ENCODE results near the gene C1orf56.
A peak's percentile ranks its signal among the peaks of the same experiment; 100 is the strongest.
"Not testable (repeated sequence)": the region's sequence is repeated elsewhere in the genome, so short reads cannot be mapped to it uniquely, and the experiment has no call there.

The C1orf56 gene

GRCh38 chr1:151065089-151065645 is 17.6 kb downstream of the C1orf56 start:
- no peak for DNase-seq

- DNase-seq, result no peak
These were observed 19.6 kb downstream of the C1orf56 start for GRCh38 chr1:151067185-151067584.

- DNase-seq, result no peak
These were observed 21.5 kb downstream of the C1orf56 start for GRCh38 chr1:151069103-151069486.

GRCh38 chr1:151070474-151071276 is 23.1 kb downstream of the C1orf56 start, which contains the start of gene GABPB2:
Gene GABPB2, plus strand, starts transcription at chr1:151070761. Its CDS starts 17,429 bp downstream, at chr1:151088190.
- peak; percentile 94 for DNase-seq

- no peak for DNase-seq
These were observed 24.7 kb downstream of the C1orf56 start for GRCh38 chr1:151072224-151072623.

DNA sequence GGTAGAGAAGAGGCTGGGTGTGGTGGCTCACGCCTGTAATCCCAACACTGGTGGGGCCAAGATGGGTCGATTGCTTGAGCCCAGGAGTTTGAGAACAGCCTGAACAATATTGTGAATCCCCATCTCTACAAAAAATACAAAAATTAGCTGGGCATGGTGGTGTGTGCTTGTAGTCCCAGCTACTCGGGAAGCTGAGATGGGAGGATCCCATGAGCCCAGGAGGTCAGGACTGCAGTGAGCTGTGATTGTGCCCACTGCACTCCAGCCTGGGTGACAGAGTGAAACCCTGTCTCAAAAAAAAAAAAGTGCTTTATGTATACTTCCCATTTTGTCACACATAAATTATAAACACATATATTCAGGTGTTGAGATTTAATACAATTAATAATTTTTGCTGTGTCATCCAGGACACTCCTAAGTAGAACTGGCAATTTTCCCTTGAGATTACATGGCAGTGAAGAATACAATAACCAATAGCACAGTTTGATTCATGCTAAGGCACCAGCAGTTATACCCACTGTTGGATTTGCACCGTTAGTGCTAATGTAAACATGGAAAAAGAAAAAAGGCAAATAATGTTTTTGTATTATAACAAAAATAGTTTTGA is 38.5 kb downstream of the C1orf56 start:
- DNase-seq, result no peak

- DNase-seq, result not testable (repeated sequence)
These were observed 49.9 kb downstream of the C1orf56 start for GRCh38 chr1:151097426-151097825.

DNA sequence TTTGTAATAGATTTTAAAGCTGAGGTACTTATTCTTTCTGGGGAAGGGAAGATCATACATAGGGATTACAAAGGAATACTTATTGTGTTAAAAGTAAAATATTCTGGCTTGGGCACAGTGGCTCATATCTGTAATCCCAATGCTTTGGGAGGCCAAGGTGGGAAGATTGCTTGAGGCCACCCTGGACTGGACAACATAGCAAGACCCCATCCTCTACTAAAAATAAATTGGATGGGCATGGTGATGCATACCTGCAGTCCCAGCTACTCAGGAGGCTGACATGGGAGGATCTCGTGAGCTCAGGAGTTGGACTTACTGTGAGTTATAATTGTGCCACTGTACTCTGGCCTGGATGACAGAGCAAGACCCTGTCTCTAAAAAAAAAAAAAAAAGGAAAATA is 50.6 kb downstream of the C1orf56 start:
- DNase-seq, result no peak

Data from activated CD4-positive, alpha-beta T cell treated with anti-CD3 and anti-CD28 coated beads, Interleukin-2, amount 50 U/mL, for 16 hours (primary cell).